ENCODE measurements around the gene RIN2. TPM values are rescaled to one million over a fixed set of nuclear protein-coding genes. Genes with fewer than 3 reads are reported as not detected.

Gene RIN2
- total RNA-seq, 1 experiment from 2014 or later, result 1.5 TPM

- no TSS peak for BruUV-seq (replicated peaks)
- POLR2A ChIA-PET, result no interaction called here
- Histone ChIP-seq H3K4me2 (ENCODE audit: low read length) (no peak overlapping the region), H3K4me3 (replicated peaks in 1 of 2; ENCODE audit: low read depth in 1 of 2, low read length in 2 of 2) (no peak overlapping the region), H3K9me3 (ENCODE audit: control insufficient read depth in 1 of 2, insufficient read depth in 1 of 2, low read depth in 1 of 2, low read length in 2 of 2) (no peaks in the 10 kb centered on the region), H3K27ac (ENCODE audit: low read depth, low read length) (no peak overlapping the region), H3K79me2 (ENCODE audit: insufficient read depth, low read length) (no peaks in the 10 kb centered on the region), H3K27me3 (ENCODE audit: insufficient read depth, low read length) (no peaks in the 10 kb centered on the region), H3K4me1 (ENCODE audit: control insufficient read depth in 1 of 2, insufficient read depth in 2 of 2, low read length in 2 of 2) (no peaks in the 10 kb centered on the region), H3K9ac (ENCODE audit: low read length) (no peak overlapping the region), H2AFZ (ENCODE audit: low read depth, low read length, poor library complexity, severe bottlenecking) (no peak overlapping the region), H4K20me1 (ENCODE audit: insufficient read depth) (no peaks in the 10 kb centered on the region), H3K9me2 (ENCODE audit: insufficient read depth) (no peaks in the 10 kb centered on the region), H3K36me3 (ENCODE audit: control insufficient read depth in 1 of 2, insufficient read depth in 2 of 2, low read length in 2 of 2) (no peaks in the 10 kb centered on the region)
- no peak for TF ChIP-seq EZH2phosphoT487 (IDR thresholded peaks at IDR 0.05; ENCODE audit: borderline replicate concordance)
- no peak for TF ChIP-seq RAD21 (IDR thresholded peaks at IDR 0.05; ENCODE audit: low read depth)
- no peak for TF ChIP-seq SP1 (IDR thresholded peaks at IDR 0.05; ENCODE audit: low read depth)
- TF ChIP-seq ELF1 (IDR thresholded peaks at IDR 0.05; ENCODE audit: borderline replicate concordance, low read depth), result no peak
- TF ChIP-seq ZNF274 (IDR thresholded peaks at IDR 0.05; ENCODE audit: low read depth, low read length), result no peak
- TF ChIP-seq SRF (IDR thresholded peaks at IDR 0.05; ENCODE audit: low read depth), result no peak
- TF ChIP-seq CEBPB (IDR thresholded peaks at IDR 0.05; ENCODE audit: low read depth), result no peak
- TF ChIP-seq ZFX (IDR thresholded peaks at IDR 0.05), result no peak
- TF ChIP-seq CBX3 (IDR thresholded peaks at IDR 0.05; ENCODE audit: low read depth), result no peak
- no peak for TF ChIP-seq TCF7L2 (IDR thresholded peaks at IDR 0.05; ENCODE audit: borderline replicate concordance, extremely low read depth, insufficient read depth, insufficient read length)
- no peak for TF ChIP-seq SIN3A (IDR thresholded peaks at IDR 0.05; ENCODE audit: low read depth)
- no peak for TF ChIP-seq POLR2AphosphoS5 (IDR thresholded peaks at IDR 0.05; ENCODE audit: low read depth, low read length)
- no peak for TF ChIP-seq JUND (IDR thresholded peaks at IDR 0.05)
- TF ChIP-seq ATF3 (IDR thresholded peaks at IDR 0.05), result no peak
- DNase-seq (ENCODE audit: low read depth, low spot score) (no peak), ATAC-seq (no peak)
- intact Hi-C loops (cut with micrococcal nuclease), result no loop called here
- CTCF ChIA-PET, result no interaction called here
- RAD21 ChIA-PET (ENCODE audit: low non-redundant PET in 1 of 2, low total read pairs in 2 of 2, uncharacterized antibody in 2 of 2, unreplicated experiment in 2 of 2), result no interaction called here
Measured at GRCh38 chr20:19794941-19795340, 36.9 kb downstream of the RIN2 start.

GRCh38 chr20:19799325-19799724, 41.3 kb downstream of the RIN2 start:
- POLR2A ChIA-PET, result no interaction called here
- BruUV-seq (replicated peaks), result no TSS peak
- DNase-seq (ENCODE audit: low read depth, low spot score) (no peak), ATAC-seq (no peak)
- H3K9me2 ChIP-seq (ENCODE audit: insufficient read depth), result no peaks in the 10 kb centered on the region
- H4K20me1 ChIP-seq (ENCODE audit: insufficient read depth), result no peaks in the 10 kb centered on the region
- H3K4me2 ChIP-seq (ENCODE audit: low read length), result no peak overlapping the region
- H2AFZ ChIP-seq (ENCODE audit: low read depth, low read length, poor library complexity, severe bottlenecking), result no peak overlapping the region
- CTCF ChIA-PET, result no interaction called here
- TF ChIP-seq ZBTB33 (IDR thresholded peaks at IDR 0.05; ENCODE audit: extremely low read depth, insufficient replicate concordance, low read length) (no peak), ATF3 (IDR thresholded peaks at IDR 0.05) (no peak), JUND (IDR thresholded peaks at IDR 0.05) (no peak), CEBPB (IDR thresholded peaks at IDR 0.05; ENCODE audit: low read depth) (no peak)
- no peak overlapping the region for H3K27ac ChIP-seq (ENCODE audit: low read depth, low read length)
- no peak overlapping the region for H3K4me3 ChIP-seq (replicated peaks in 1 of 2; ENCODE audit: low read depth in 1 of 2, low read length in 2 of 2)
- H3K36me3 ChIP-seq (ENCODE audit: control insufficient read depth in 1 of 2, insufficient read depth in 2 of 2, low read length in 2 of 2), result no peaks in the 10 kb centered on the region
- H3K9me3 ChIP-seq (ENCODE audit: control insufficient read depth in 1 of 2, insufficient read depth in 1 of 2, low read depth in 1 of 2, low read length in 2 of 2), result no peaks in the 10 kb centered on the region
- intact Hi-C loops (cut with micrococcal nuclease), result no loop called here
- no peaks in the 10 kb centered on the region for H3K79me2 ChIP-seq (ENCODE audit: insufficient read depth, low read length)
- no peak overlapping the region for H3K9ac ChIP-seq (ENCODE audit: low read length)
- RAD21 ChIA-PET (ENCODE audit: low non-redundant PET in 1 of 2, low total read pairs in 2 of 2, uncharacterized antibody in 2 of 2, unreplicated experiment in 2 of 2), result no interaction called here
- peaks cover 0 to 7% of the 10 kb centered on the region in 2 experiments; a peak in 1 of 4 replicates for H3K4me1 ChIP-seq (ENCODE audit: control insufficient read depth in 1 of 2, insufficient read depth in 2 of 2, low read length in 2 of 2)
- H3K27me3 ChIP-seq (ENCODE audit: insufficient read depth, low read length), result no peaks in the 10 kb centered on the region

Data from HCT116 (cell line).